T-helper 2 cell treated with Interferon-gamma antibody and Interleukin-4, amounts not matched to agents 100 ng/mL and 5 ng/mL, for 36 hours (primary cell): ENCODE results near the gene MEOX2. TPM values are rescaled to one million over a fixed set of nuclear protein-coding genes. Genes with fewer than 3 reads are reported as not detected.

ENCODE experiments used
- intact Hi-C: fragments of 100-400 bp; cut with micrococcal nuclease; formaldehyde crosslinking; loops from one replicate; pipeline ENCODE4 v1.15.1; 2023
- total RNA-seq: library from RNA; stranded (reverse); gene quantifications from 2 replicates; pipeline ENCODE4 v1.2.3, GENCODE V29; 2022

MEOX2 gene
- total RNA-seq, 1 donor from 2014 or later = not detected

- intact Hi-C loops = no loop called here
Measured at GRCh38 chr7:15618275-15618674, 68.2 kb downstream of the MEOX2 start.

- intact Hi-C loops = no loop called here
Measured at GRCh38 chr7:15612205-15612604, 74.3 kb downstream of the MEOX2 start.

- intact Hi-C loops = no loop called here
Measured at GRCh38 chr7:15610503-15610902, 76.0 kb downstream of the MEOX2 start.

GRCh38 chr7:15609287-15609686 lies 77.2 kb downstream of the MEOX2 start:
- intact Hi-C loops = no loop called here

GRCh38 chr7:15607529-15608210 lies 78.8 kb downstream of the MEOX2 start:
- intact Hi-C loops = no loop called here

GRCh38 chr7:15606561-15606960 lies 79.9 kb downstream of the MEOX2 start:
- intact Hi-C loops = no loop called here

- intact Hi-C loops = no loop called here
Measured at GRCh38 chr7:15604166-15604565, 82.3 kb downstream of the MEOX2 start.

- intact Hi-C loops = no loop called here
Measured at GRCh38 chr7:15603124-15603523, 83.4 kb downstream of the MEOX2 start.

- intact Hi-C loops = no loop called here
Measured at GRCh38 chr7:15602236-15602635, 84.2 kb downstream of the MEOX2 start.

- intact Hi-C loops = no loop called here
Measured at GRCh38 chr7:15601175-15601574, 85.3 kb downstream of the MEOX2 start.

- intact Hi-C loops = no loop called here
Measured at GRCh38 chr7:15600298-15600697, 86.2 kb downstream of the MEOX2 start.

GRCh38 chr7:15594461-15594860 lies 92.0 kb downstream of the MEOX2 start:
- intact Hi-C loops = no loop called here

GRCh38 chr7:15593382-15593781 lies 93.1 kb downstream of the MEOX2 start:
- intact Hi-C loops = no loop called here

- intact Hi-C loops = no loop called here
Measured at GRCh38 chr7:15586266-15586665, 100.2 kb downstream of the MEOX2 start.

- intact Hi-C loops = no loop called here
Measured at GRCh38 chr7:15584575-15584974, 101.9 kb downstream of the MEOX2 start.

GRCh38 chr7:15582773-15583172 lies 103.7 kb downstream of the MEOX2 start:
- intact Hi-C loops = no loop called here

- intact Hi-C loops = no loop called here
Measured at GRCh38 chr7:15581352-15581951, 105.0 kb downstream of the MEOX2 start.

GRCh38 chr7:15580604-15581351 lies 105.7 kb downstream of the MEOX2 start:
- intact Hi-C loops = no loop called here

- intact Hi-C loops = no loop called here
Measured at GRCh38 chr7:15577600-15577999, 108.9 kb downstream of the MEOX2 start.

GRCh38 chr7:15571301-15571878 lies 115.1 kb downstream of the MEOX2 start:
- intact Hi-C loops = no loop called here

- intact Hi-C loops = no loop called here
Measured at GRCh38 chr7:15567652-15568051, 118.8 kb downstream of the MEOX2 start.

GRCh38 chr7:15567036-15567435 lies 119.4 kb downstream of the MEOX2 start:
- intact Hi-C loops = no loop called here
